Glomerular visceral epithelial cell (primary cell): Measurements from ENCODE around the gene KLHL1.

Source experiments
- DNase-seq: peaks from one replicate; pipeline ENCODE4 v3.0.0-alpha.2; 2016; ENCODE audit errors: extremely low spot score

The KLHL1 gene

GRCh38 chr13:70014337-70014736 is 93.9 kb downstream of the KLHL1 start:
- no peak for DNase-seq

DNA sequence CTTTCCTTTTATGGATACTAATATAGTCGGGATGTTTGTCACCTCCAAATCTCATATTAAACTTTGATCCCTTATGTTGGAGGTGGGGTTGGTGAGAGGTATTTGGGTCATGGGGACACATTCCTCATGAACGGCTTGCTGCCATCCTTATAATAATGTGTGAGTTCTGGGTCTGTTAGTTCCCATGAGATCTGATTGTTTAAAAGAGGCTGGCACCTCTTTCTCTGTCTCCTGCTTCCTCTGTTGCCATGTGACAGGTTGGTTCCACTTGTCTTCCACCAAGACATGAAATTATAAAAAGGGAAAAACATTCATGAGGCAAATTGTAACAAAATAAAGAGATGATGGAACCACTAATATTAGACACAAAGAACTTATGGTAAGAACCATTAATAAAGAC is 108.4 kb downstream of the KLHL1 start:
- no peak for DNase-seq

DNA sequence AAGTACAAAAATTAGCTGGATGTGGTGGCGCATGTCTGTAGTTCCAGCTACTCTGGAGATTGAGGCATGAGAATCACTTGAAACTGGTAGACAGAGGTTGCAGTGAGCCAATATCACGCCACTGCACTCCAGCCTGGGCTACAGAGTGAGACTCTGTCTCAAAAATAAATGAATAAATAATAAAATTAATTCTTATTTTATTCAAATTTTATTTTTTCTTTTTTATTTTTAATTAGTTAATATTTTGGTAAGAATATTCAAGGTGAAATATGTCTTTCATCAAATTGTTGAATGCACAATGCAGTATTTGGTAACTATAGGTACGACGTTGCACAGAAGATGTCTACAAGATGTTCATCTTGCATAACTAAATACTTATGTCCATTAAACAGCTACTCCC is 111.2 kb downstream of the KLHL1 start:
- no peak for DNase-seq

GRCh38 chr13:69980799-69981198 is 127.5 kb downstream of the KLHL1 start:
- DNase-seq, result no peak

GRCh38 chr13:69975496-69975895 is 132.8 kb downstream of the KLHL1 start:
- DNase-seq, result no peak

DNA sequence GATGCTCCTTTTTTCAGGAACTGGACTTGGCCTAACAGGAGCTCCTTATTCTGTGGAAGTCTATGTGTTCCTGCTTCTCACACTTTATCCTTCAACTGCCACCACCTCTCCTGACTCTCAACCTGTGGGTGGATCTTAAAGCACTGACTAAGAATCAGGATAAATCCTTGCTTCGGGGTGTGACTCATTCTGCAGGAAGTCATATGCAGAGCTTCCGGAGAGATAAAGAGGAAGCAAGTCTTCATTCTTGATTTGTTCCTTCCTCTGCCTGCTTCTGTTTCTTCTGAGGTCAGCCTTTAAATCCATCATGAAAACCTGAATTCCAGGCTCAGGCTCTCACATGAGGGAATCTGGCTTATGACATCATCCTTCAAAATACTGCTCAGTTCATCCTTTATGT is 137.7 kb downstream of the KLHL1 start:
- DNase-seq, result peak; percentile 39

- DNase-seq, result no peak
Measured at GRCh38 chr13:69959046-69959445, 149.2 kb downstream of the KLHL1 start.

GRCh38 chr13:69956839-69957238 is 151.4 kb downstream of the KLHL1 start:
- no peak for DNase-seq

DNA sequence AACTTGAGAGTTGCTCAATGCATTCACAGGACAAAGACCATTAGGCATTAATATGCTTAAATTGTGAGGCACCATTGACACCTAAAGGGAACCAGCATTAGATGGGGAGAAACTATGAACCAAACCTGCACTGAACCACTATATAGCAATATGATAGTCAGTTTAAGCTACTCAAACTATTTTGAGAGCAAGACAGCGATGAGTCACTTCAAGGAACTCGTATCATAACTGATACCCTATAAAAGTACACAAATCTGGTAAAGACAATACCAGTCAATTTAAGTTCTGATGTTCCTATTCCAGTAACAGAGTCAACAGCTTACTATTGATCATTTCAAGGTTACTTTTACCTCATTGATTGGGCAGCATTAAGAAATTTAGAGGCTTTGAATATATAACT is 151.9 kb downstream of the KLHL1 start:
- DNase-seq, result no peak

DNA sequence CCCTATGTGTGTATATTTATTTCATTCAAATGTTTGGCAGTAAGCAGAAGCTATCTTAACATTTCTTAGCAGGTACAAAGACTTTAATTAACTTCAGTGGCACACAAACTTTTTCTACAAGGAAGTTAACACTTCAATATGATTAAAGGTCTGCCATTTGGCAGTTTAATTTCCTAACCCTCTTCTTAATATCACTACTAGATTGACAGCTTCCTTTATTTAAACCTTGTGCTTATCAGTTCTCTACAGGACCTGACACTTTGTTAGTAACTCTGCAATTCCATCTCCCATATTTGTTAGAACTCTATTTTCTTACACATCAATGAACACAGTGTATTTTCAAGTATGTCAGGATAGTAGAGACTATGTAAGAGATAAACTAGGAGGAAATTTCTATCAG is 153.0 kb downstream of the KLHL1 start:
- no peak for DNase-seq

GRCh38 chr13:69951412-69951811 is 156.8 kb downstream of the KLHL1 start:
- DNase-seq, result no peak

DNA sequence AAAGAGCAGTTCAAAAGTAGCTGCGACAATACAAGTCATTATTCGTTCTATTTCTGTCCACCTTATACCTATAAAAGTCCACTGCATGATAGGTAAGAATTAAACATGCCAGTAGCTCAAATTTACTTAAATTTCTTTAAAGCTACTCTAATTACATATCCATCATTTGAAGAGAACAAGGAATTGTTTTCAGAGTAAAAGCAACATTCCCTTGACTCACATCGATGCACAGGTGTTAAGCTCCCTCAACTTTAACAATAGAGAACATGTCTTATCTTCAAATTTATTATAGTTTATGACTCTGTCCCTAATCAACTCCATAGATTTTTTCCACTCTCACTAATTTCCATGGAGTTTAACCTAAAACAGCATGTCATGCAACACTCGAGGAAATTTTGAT is 158.1 kb downstream of the KLHL1 start:
- DNase-seq, result no peak

DNA sequence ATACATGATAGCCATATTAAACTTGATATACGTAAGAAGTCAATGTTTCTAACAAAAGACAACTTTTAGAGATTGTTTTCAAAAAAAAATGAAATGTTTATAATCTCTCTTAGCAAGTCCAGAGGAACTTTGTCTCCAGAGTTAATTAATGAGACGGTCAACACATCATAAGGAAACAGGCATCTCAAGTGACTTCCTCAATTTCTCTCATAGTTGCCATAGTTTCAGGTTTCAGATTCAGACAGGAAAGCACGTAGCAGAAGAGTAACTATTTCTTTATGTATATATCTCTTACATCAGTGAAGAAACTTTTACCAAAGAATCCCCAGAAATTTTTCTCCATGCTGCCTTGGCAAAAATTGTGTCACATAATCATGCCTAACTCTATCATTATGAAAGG is 160.2 kb downstream of the KLHL1 start:
- DNase-seq, result no peak

- DNase-seq, result peak; percentile 31
Measured at GRCh38 chr13:69947582-69947981, 160.7 kb downstream of the KLHL1 start.

GRCh38 chr13:69946511-69946910 is 161.7 kb downstream of the KLHL1 start:
- no peak for DNase-seq

DNA sequence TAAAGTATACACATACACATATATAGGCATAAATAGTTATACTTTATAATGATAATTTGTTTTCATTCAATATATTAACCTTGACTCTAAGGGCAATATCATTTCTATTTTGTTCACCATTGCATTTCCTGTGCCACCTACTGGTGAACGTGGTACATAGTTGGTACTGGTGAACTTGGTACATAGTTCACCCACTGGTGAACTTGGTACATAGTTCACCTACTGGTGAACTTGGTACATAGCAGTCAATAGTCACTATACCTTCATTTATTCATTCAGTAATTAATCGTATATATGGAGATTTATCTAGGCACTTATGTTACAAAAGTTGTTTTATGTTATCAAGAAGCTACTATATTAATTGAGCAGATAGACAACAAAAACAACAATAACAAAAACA is 173.2 kb downstream of the KLHL1 start:
- DNase-seq, result peak; percentile 9

DNA sequence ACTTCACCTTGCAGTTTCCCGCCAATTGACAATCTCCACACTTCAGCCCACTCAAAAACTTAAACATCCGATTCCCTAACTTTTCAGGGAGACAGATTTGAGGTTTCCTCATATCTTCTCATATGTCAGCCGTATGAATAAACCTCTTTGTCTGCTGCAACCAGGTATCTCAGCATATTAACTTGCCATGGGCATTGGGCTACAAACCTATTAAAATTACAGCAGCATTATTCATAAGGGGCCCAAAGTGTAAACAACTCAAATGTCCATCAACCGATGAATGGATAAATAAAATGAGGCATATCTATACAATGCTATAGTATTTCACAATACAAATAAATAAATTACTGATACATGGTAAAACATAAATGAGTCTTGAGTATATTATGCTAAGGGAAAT is 180.0 kb downstream of the KLHL1 start:
- DNase-seq, result no peak

DNA sequence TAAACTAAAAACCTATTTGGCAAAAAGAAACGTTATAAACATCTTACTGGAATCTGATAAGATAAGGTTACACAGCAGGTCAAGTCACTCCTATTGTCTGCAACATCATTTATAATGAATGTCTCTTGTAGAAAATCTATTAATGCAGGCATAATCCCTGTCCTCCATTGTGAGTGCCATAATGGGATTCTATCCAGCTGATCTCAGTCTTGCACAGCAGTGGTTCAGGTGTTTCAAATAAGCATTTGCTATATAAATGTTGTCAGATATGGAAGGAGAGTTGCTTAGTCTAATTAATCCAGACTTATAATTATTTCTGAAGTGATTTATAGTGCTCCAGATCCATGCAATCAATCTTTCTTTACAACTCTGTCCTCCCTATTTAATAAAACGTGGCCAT is 187.1 kb downstream of the KLHL1 start:
- DNase-seq, result no peak

- no peak for DNase-seq
Measured at GRCh38 chr13:69912630-69913029, 195.6 kb downstream of the KLHL1 start.

DNA sequence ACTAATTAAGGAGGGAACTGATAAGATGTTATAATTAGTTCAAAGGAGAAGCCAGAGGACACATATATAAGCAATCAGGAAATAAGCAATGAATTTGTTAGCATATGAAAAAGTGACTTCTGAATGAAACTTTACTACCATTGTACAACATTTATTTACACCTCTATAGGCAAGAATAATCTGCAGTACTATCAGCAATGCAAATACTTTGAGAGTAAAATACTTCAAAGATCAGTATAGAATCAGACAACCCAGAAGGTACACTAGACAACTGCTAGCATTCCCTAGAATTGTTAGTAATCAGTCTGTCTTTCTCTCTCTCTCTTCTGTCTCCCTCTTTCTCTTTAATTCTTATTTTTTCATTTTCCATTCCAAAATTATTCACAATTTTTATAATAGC is 197.5 kb downstream of the KLHL1 start:
- no peak for DNase-seq

GRCh38 chr13:69904784-69905183 is 203.5 kb downstream of the KLHL1 start:
- DNase-seq, result no peak

DNA sequence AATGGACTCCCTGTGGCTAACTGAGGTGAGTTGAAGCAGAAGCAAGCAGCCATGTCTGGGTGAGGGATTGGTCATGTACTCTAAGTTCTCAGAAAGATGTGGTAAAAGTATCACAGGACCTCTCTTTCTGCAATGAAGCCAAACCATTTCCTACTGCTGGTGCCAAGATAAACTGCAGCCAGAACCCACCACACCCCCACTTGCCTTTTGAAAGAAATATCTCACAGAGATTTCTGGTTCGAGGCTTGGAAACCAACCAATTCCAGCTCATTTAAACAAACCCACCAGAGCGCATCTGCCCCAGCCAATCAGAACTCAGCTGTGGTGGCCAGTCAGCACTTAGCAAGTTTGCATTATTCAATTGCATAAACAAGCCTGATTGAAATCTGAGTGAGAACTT is 205.2 kb downstream of the KLHL1 start:
- DNase-seq, result peak; percentile 40

- no peak for DNase-seq
Measured at GRCh38 chr13:69882451-69882850, 225.8 kb downstream of the KLHL1 start.

DNA sequence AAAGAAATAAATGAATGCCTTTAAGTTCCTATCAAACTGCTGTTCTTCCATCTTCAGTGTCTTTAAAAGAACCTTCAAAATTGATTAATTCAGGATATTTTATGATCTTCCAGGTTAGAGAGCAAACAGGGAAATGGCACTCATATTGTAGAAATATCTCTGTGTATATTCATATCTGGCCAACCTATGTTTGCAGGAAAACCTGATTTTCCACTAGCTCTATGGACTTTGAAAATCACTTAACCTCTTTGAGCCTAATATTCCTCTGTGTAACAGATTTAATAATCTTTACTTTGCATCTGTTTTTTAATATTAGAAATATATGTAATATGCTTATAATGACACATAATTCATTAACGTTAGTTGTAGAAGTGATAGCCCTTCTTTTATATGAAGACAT is 228.3 kb downstream of the KLHL1 start:
- DNase-seq, result no peak
